ENCODE data around the gene AGTR1. TPM values are rescaled to one million over a fixed set of nuclear protein-coding genes. Genes with fewer than 3 reads are reported as not detected.

The AGTR1 gene
- total RNA-seq, 6 experiments from 2014 or later, result 23.9 to 46.5 (median 36.3) TPM

DNA sequence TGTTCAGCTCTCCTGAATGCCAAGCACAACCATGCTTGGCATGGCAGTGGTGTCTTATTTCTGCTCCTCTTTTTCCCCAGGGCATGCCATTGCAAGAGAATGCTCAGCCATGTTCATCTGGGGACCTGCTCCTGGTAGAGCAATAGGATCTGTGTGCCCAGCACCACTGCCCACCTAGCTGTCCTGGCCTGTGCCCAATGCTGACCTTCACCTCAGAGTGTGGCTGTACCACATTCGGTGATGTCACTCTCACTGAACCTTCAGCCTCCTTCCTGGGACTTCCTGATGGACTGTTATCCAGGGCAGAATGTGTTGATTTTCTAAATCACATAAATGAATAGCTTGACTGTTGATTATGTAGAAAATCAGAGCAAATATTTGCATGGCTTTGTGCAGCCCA, 42.0 kb downstream of the AGTR1 start:
- no peak overlapping the region for H3K4me3 ChIP-seq
- no peaks in the 10 kb centered on the region for H3K9me3 ChIP-seq
- ATAC-seq (peak in 3 of 4 donors; percentile 7 to 67 (median 34)), DNase-seq (peak in 2 of 3 donors; percentile 63 to 77)
- intact Hi-C loops (cut with DNase I), result no loop called here
- 13% methylated on average over 1 of the region's 1 CpG for WGBS (ENCODE audit: insufficient coverage, low coverage, low lambda C conversion rate, missing lambda C conversion rate)
- H3K27me3 ChIP-seq, result no peaks in the 10 kb centered on the region
- TF ChIP-seq POLR2A (IDR thresholded peaks at IDR 0.05), result peak; percentile 20
- TF ChIP-seq, protein P1, sequence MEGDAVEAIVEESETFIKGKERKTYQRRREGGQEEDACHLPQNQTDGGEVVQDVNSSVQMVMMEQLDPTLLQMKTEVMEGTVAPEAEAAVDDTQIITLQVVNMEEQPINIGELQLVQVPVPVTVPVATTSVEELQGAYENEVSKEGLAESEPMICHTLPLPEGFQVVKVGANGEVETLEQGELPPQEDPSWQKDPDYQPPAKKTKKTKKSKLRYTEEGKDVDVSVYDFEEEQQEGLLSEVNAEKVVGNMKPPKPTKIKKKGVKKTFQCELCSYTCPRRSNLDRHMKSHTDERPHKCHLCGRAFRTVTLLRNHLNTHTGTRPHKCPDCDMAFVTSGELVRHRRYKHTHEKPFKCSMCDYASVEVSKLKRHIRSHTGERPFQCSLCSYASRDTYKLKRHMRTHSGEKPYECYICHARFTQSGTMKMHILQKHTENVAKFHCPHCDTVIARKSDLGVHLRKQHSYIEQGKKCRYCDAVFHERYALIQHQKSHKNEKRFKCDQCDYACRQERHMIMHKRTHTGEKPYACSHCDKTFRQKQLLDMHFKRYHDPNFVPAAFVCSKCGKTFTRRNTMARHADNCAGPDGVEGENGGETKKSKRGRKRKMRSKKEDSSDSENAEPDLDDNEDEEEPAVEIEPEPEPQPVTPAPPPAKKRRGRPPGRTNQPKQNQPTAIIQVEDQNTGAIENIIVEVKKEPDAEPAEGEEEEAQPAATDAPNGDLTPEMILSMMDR (IDR thresholded peaks at IDR 0.05), result no peak
- no peaks in the 10 kb centered on the region for H3K36me3 ChIP-seq
- peak overlapping the region in 2 of 3 donors; percentile 2 to 74 for H3K27ac ChIP-seq
- H3K4me1 ChIP-seq, result peaks cover 0 to 35% (median 11%) of the 10 kb centered on the region in 4 donors

DNA sequence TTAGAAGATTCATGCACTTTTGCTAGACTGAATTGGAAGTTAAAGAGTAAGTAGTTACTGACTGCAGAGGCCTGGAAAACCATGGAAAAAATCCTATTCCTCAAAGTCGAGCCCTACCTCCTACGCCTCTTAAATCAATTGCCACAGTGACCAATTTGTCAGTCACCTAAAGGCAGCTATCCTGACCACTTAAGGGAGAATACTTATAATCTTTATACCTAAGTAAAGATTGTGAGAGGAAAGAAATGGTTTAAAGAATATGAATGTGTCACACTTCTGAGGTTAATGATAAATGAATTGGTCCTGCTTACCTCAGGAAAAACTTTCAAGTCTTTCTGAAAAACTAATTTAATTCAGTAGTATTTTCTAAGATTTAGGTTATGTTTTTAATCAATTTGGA, 42.6 kb downstream of the AGTR1 start:
- H3K27ac ChIP-seq, result peak overlapping the region in 2 of 3 donors; percentile 2 to 22
- peaks cover 0 to 30% (median 10%) of the 10 kb centered on the region in 4 donors for H3K4me1 ChIP-seq
- H3K36me3 ChIP-seq, result no peaks in the 10 kb centered on the region
- no peaks in the 10 kb centered on the region for H3K9me3 ChIP-seq
- DNase-seq (no peak), ATAC-seq (no peak)
- WGBS (ENCODE audit: insufficient coverage, low coverage, low lambda C conversion rate, missing lambda C conversion rate), result 50% methylated on average over 2 of the region's 2 CpGs
- no peak overlapping the region for H3K4me3 ChIP-seq
- intact Hi-C loops (cut with DNase I), result no loop called here
- H3K27me3 ChIP-seq, result no peaks in the 10 kb centered on the region
- TF ChIP-seq, protein P1 (IDR thresholded peaks at IDR 0.05), result no peak
- no peak for TF ChIP-seq POLR2A (IDR thresholded peaks at IDR 0.05)

DNA sequence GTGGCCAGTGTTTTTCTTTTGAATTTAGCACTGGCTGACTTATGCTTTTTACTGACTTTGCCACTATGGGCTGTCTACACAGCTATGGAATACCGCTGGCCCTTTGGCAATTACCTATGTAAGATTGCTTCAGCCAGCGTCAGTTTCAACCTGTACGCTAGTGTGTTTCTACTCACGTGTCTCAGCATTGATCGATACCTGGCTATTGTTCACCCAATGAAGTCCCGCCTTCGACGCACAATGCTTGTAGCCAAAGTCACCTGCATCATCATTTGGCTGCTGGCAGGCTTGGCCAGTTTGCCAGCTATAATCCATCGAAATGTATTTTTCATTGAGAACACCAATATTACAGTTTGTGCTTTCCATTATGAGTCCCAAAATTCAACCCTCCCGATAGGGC, 43.5 kb downstream of the AGTR1 start:
- WGBS (ENCODE audit: insufficient coverage, low coverage, low lambda C conversion rate, missing lambda C conversion rate), result 94% methylated on average over 10 of the region's 10 CpGs
- intact Hi-C loops (cut with DNase I), result no loop called here
- Histone ChIP-seq H3K4me1 (peaks cover 0 to 20% (median 9%) of the 10 kb centered on the region in 4 donors), H3K27ac (no peak overlapping the region), H3K4me3 (no peak overlapping the region), H3K9me3 (no peaks in the 10 kb centered on the region), H3K36me3 (no peaks in the 10 kb centered on the region), H3K27me3 (no peaks in the 10 kb centered on the region)
- DNase-seq (no peak), ATAC-seq (no peak)
- no peak for TF ChIP-seq POLR2A (IDR thresholded peaks at IDR 0.05)
- TF ChIP-seq, protein P1 (IDR thresholded peaks at IDR 0.05), result no peak

DNA sequence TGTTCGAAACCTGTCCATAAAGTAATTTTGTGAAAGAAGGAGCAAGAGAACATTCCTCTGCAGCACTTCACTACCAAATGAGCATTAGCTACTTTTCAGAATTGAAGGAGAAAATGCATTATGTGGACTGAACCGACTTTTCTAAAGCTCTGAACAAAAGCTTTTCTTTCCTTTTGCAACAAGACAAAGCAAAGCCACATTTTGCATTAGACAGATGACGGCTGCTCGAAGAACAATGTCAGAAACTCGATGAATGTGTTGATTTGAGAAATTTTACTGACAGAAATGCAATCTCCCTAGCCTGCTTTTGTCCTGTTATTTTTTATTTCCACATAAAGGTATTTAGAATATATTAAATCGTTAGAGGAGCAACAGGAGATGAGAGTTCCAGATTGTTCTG, 44.4 kb downstream of the AGTR1 start:
- Histone ChIP-seq H3K27ac (no peak overlapping the region), H3K36me3 (no peaks in the 10 kb centered on the region), H3K4me1 (peaks cover 0 to 13% (median 5%) of the 10 kb centered on the region in 4 donors), H3K27me3 (no peaks in the 10 kb centered on the region), H3K9me3 (no peaks in the 10 kb centered on the region), H3K4me3 (no peak overlapping the region)
- no peak for ATAC-seq
- no peak for DNase-seq
- TF ChIP-seq, protein P1 (IDR thresholded peaks at IDR 0.05), result no peak
- TF ChIP-seq POLR2A (IDR thresholded peaks at IDR 0.05), result no peak
- intact Hi-C loops (cut with DNase I), result no loop called here
- 84% methylated on average over 6 of the region's 6 CpGs for WGBS (ENCODE audit: insufficient coverage, low coverage, low lambda C conversion rate, missing lambda C conversion rate)

DNA sequence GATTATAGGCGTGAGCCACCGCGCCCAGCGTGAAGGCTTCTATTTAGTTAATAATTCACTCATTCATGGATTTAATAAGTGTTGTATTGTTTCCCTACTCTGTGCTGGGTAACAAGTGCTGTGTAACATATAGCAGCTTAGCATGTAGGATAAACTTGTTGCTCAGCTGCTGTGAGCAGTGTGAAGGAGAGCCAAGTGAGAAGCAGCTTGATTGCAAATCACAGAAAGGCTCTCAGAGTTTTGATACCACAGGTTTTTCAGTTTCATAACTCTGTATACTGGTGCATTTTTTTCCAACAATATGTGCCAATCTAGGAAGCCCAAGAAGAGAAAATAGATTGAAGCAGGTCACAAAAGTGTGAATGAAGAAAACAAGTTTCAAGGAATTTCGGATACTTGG, 48.4 kb downstream of the AGTR1 start:
- intact Hi-C loops (cut with DNase I), result no loop called here
- Histone ChIP-seq H3K27ac (no peak overlapping the region), H3K4me3 (no peak overlapping the region), H3K4me1 (no peaks in the 10 kb centered on the region), H3K27me3 (no peaks in the 10 kb centered on the region), H3K9me3 (no peaks in the 10 kb centered on the region), H3K36me3 (no peaks in the 10 kb centered on the region)
- DNase-seq, result no peak
- WGBS (ENCODE audit: insufficient coverage, low coverage, low lambda C conversion rate, missing lambda C conversion rate), result 90% methylated on average over 1 of the region's 5 CpGs
- no peak for ATAC-seq
- TF ChIP-seq, protein P1 (IDR thresholded peaks at IDR 0.05), result no peak
- no peak for TF ChIP-seq POLR2A (IDR thresholded peaks at IDR 0.05)

Measured in right lobe of liver (tissue), 6 donors.